ENCODE results near the gene SELPLG.

GRCh38 chr12:108596854-108597558 is 36.7 kb downstream of the SELPLG start:
- TF ChIP-seq EZH2phosphoT487 (IDR thresholded peaks at IDR 0.05; ENCODE audit: insufficient read depth, low read depth) (no peak), EZH2 (IDR thresholded peaks at IDR 0.05; ENCODE audit: insufficient read depth, poor library complexity, severe bottlenecking) (no peak)

Data from GM23248 (cell line).